Measurements from ENCODE around the gene TBC1D5.

The TBC1D5 gene

DNA sequence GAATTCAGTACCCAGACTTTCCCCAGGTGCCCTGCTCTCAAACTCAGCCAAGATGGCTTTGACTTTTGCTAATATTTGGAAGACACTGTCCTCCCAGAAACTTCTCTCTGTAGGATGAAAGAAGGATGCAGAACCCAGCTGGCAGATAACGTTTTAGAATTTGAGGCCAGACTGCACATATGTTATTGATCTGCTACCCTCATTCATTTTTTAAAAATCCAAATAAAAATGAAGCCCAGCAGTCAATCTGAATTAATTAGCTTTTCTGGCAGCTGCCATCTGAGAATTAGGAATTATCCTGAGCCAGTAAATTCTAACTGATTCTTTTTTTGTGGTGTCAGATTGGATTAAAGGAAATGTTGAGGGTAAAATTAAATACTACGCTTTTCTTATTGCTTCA is 621.1 kb downstream of the TBC1D5 start:
- no peak for DNase-seq

DNA sequence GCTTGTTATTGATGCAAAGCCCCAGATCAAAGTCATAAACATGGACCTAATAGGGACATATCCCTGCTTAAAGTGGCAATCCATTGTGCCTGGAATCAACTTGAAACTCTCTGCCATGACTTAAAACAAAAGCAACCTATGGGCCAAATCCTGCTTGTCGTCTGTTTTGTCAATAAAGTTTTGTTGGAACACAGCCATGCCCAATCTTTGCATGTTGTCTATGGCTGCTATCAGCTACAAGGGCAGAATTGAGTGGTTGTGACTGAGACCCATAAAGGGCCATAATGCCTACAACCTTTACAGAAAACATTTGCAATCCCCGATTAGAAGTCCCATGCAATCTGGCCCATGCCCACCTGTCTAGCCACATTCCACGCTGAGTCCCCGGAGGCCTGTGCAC is 622.3 kb downstream of the TBC1D5 start:
- no peak for DNase-seq

DNA sequence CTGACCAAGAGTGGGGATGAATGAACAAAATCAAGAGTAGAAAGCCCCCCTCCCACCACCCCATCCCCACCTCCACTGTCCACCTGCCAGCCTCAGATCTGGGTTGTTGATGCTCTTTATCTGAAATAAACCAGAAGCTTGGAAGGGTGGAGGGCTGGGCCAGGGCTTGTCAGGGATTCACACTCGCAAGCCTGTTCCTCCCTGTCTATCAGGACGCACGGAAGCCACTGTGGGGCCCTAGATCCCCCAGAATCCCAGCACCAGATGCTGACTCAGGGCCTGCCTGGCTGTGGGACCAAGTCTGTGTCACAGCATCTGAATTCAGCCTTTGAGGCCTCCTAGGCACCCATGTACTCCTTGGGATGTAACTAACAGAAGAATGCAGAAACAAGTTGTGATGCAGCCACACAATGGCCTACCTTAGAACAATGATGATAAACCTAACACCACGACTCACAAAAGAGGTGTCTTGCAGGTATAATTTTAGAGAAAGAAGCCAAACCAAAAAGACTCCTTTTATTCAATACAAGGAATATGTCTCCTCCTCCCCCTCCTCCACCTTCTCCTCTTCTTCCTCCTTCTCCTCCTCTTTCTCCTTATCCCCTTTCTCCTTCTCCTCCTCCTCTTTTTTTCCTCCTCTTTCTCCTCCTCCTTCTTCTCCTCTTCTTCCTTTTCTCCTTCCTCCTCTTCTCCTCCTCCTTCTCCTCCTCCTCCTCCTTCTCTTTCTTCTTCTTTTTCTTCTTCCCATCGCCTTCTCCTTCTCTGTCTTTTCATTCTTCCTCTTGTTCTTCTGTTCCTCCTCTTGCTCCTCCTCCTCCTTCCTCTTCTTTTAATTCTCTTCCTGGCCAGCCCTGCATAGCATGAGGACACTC is 623.0 kb downstream of the TBC1D5 start:
- no peak for DNase-seq

DNA sequence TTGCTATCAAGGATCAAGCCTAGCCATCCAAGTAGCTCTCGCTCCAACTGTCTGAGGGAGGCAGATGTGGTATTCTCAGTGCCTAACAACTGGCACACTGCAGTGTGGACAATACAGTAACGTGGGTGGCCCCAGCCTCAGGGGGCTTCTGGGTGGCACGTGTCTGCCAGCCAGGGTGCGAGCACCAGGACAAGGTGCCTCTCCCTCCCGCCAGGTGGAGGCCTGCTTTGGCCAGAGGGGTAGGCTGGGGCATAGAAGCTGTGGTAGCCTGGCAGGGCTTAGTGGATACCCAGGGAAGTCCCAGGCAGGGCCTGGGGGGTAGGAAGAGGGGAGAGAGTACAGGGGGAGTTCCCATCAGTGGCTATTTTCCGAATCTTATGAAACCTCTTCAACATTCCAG is 623.7 kb downstream of the TBC1D5 start:
- no peak for DNase-seq

DNA sequence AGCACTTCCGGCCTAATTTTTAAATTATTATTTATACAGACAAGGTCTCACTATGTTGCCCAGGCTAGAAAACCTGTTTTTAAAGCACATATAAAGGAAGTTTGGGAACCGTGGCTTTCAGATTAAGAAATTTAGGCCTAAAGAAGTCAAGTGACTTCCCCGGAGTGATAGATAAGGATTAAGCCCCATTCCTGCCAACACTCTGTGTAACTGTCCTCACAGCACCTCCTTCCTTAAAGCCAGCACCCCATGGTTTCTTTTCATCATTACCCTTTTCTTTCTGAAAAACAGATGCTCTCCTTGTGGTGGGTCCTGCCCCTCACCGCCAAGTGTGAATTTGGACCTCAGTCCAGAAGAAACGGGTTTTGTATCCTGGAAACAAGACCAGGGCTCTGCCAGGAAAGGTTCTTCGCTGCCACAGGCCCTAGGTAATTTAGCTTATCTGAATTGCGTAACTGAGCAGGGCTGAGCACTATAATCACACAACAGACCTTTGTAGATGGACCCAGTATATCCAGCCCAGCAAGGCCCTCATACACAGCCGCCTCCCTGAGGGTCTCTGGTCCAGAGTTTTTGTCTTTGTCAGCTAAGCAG is 626.3 kb downstream of the TBC1D5 start:
- no peak for DNase-seq

DNA sequence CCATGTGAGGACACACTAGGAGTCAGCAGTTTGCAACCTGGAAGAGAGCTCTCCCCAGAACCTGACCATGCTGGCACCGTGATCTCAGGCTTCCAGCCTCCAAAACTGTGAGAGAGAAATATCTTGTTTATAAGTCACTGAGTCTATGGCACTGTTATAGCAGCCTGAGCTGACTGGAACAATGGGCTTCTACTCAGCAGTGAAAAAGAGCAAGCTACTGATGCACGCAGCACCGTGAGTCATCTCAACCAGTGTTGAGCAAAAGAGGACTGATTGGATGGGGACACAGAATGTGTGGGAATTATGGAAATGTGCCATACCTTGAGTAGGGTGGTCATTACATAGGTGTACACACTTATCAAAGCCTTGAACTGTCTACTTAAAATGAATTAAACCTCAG is 627.2 kb downstream of the TBC1D5 start:
- DNase-seq: no peak

DNA sequence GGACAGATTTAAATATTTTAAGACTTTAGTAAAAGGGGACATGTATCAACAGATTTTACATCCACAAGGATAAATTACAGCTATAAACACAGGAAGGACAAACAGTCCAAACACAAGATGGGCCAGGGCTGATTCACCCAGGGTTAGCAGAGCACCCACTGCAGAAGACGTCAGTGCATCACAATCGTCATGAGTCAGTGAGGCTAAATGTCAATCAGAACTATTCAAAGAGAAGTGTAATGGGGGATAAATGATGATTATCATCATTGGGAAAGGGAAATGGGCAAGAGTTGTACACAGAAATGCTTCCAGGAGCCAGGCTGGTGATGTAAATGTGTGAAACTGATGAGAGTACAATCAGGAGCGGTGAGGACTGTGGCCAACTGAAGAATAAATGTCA is 630.8 kb downstream of the TBC1D5 start:
- no peak for DNase-seq

DNA sequence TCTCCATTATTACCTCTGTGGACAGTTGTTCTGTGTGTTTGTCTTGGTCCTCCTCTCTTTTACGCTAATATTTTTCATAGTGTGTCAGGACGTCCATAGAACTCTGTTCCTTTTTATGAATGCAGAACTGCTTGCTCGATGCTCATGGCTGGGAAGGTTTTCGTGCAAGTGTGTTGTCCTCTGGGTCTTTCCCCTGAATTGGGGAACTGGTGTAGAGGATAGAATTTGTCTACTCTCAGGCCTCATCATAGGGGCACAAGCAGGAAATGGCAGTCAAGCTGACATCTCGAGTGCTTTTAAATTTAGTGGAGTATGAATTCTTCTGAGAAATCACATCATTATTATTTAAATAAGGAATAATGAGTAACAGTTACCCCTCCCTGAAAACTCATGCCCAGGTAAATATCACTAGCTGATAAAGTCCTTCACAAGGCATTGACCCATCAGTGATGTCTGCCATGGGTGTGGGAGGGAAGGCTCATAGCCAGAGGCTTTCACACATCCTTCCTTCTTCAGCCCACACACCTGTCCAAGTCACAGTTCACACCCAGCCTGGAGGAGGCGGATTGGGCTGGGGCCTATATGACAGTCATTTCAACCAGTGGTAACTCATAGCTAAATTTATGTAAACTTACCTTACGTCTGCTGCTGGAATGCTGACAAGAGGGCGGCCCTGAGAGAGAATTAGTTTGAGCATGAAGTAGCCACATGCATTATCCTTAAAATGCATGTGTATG is 631.6 kb downstream of the TBC1D5 start:
- no peak for DNase-seq

Measured in NCI-H524 treated with DMSO at 0.1 percent for 48 hours (cell line).